Stimulated activated CD8-positive, alpha-beta memory T cell treated with anti-CD3 and anti-CD28 coated beads, Interleukin-4, amount 100 ng/mL, for 24 hours (primary cell): ENCODE data around the gene GYG1.
A peak's percentile ranks its signal among the peaks of the same experiment; 100 is the strongest.
"Not testable (repeated sequence)": the region's sequence is repeated elsewhere in the genome, so short reads cannot be mapped to it uniquely, and the experiment has no call there.

Source experiments
- DNase-seq: peaks from one replicate; pipeline ENCODE4 v3.0.0-alpha.2; 2020; ENCODE audit warnings: low read depth

The GYG1 gene

DNA sequence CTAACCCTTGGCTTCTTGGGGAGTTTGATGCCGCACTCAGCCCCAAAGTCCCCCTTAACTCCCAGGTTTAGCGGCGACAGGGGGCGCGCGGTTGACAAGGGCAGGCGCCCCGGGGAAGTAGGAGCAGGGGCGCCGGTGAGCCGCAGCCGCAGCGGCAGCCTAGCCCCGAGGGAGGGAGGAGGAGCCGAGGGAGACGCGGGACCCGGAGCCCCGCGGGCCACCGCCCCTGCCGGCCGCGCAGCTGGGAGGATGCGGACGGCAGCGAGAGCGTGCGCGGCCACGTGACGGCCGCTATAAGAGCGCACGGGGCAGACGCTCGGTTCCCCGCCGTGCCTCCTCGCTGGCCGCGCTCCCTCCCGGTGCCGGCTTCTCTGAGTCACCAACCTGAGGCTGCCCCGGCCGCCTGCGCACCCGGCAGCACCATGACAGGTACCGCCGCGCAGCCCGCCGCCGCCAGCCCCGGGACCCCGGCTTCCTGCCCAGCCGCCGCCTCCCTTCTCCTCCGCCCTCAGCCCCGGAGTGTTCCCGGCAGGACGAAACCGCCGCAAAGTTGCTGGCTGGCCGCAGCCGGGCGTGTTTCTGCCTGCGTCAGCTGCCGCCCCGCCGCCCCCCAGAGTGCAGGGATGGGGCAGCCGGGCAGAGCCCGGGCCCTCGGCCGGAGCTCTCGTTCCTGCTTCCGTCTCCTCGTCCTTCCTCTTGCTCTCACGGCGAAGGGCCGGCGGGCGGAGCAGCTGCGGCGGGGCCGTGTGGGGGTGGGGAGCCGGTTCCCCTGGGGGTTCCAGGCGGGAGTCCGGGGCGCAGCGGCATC lies at the start of gene GYG1:
Gene GYG1, plus strand, starts transcription at position 322 of the 808 bp plus-strand sequence. Its CDS starts 101 bp downstream, at position 423.
- DNase-seq: peak; percentile 74

GRCh38 chr3:148943506-148944205 lies 47.7 kb upstream of the GYG1 start:
- no peak for DNase-seq

DNA sequence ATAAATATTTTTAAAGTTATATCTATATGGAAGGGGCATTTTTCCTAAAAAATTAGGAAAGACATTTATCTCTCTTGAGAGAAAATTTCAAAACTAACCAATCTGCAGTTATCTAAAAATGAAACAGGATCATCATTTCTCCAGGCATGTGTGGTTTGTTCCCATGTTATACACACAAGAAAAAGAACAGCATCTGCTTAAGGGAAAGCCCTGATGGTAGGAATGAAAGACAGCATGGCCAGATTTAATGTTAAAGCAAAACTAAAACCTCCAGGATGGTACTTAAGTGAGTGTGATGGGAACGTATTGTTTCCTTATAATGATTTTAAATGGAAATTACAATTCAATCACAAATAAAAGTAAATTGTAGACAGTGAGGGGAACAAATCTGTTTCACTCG lies 46.2 kb upstream of the GYG1 start:
- no peak for DNase-seq

- DNase-seq: no peak
Measured at GRCh38 chr3:148948913-148949657, 42.3 kb upstream of the GYG1 start.

GRCh38 chr3:148950806-148951205 lies 40.5 kb upstream of the GYG1 start:
- no peak for DNase-seq

DNA sequence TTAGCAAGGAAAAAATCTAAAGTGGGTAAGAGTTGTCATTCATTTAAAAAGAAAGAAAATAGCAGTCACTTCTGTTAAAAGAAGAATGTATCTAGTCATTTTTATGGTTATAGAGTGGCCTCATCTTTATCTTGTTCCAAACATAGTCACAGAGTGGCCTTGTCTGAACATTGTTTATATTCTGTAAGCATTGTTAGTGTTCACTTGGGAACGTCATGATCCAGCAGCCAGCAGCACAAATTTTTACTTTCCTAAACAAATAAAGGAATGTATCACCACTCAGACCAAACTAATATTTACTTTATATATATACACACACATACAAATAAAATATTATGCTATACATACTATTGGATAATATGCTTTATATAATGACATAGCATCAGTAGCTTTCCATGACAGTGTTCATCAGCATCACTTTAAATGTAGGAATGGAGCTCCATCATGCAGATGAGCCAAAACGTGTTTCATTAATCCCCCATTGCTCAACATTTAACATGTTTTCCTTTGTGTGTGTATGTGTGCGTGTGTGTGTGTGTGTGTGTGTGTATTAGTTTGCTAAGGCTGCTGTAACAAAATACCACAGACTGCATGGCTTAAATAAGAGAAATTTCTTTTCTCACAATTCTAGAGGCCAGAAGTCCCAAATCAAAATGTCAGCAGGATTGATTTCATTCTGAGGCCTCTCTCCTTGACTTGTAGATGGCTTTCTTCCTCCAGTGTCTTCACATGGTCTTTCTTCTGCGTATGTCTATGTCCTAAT lies 39.6 kb upstream of the GYG1 start:
- DNase-seq: no peak

GRCh38 chr3:148953094-148953493 lies 38.2 kb upstream of the GYG1 start:
- no peak for DNase-seq

DNA sequence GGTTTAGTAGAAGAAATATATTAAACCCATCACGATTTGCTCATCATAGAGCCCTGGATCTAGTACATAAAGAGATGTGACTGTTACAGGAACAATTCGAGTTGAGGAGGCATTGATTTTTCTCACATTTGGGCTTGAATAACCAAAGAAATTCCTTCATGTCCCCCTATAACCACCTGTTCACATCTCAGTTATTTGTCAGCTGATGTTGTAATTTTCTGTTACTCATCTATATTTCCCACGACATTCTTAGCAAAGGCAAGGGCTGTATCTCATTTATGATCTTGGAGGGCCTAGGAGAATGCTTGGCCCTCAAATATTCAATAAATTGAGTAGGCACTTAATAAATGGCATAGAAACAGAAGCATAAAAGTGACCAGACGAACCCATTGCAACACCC lies 36.4 kb upstream of the GYG1 start:
- no peak for DNase-seq

DNA sequence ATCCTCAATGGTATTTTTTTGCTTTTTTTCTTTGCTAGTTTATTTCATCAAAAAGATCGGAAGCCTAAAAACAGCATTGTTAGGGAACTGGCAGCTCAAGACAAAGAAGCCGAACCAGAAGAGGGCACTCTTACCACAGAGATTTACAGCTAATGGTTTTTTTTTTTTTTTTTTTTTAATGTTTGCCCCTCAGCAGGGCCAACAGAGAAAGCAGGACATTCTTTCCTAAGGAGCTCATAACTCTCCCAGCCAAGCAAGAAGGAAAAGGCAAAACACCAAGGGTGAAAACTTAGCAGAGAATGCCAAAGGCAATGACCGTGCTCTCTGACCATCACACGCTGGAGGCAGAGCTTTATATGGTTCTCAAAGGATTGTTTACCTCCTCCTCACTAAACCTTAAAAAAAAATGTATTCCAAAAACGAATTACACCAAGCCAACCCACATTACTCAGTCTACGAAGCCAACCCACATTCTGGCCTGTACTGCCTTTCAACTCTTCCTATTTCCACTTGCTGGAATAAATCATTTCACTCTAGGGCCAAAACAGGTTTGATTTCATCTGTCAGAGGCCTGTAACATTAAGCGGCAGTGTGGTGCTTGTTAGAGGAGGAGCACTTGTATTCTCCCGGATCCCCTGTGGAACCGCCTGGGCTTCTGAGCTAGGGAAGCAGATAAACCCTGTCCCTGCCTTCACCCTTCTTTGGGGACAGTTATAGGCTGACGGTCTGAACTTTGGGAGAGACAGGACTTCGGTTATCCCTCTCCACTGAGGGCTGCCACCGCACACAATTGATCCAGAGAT lies 35.6 kb upstream of the GYG1 start:
- no peak for DNase-seq

- no peak for DNase-seq
Measured at GRCh38 chr3:148957586-148957985, 33.8 kb upstream of the GYG1 start.

- no peak for DNase-seq
Measured at GRCh38 chr3:148958696-148959095, 32.6 kb upstream of the GYG1 start.

DNA sequence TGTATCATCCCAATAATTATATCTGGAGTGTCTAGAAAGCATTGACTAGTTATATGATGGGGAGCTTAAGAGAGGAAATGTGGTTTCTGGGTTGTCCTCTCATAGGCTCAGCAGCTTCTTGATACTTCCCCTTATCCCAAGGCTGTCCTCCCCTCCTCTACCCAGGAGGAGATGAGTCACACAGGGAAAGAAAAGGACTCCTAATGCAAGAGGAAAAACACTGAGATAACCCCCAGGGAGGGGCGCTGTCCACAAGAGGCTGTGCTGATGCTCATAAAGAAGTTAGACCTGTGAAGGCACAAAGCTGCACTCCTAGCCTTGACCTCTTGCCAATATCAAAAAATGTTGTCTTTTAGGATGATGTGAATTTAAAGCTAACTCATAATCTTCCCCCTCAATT lies 28.8 kb upstream of the GYG1 start:
- DNase-seq: no peak

DNA sequence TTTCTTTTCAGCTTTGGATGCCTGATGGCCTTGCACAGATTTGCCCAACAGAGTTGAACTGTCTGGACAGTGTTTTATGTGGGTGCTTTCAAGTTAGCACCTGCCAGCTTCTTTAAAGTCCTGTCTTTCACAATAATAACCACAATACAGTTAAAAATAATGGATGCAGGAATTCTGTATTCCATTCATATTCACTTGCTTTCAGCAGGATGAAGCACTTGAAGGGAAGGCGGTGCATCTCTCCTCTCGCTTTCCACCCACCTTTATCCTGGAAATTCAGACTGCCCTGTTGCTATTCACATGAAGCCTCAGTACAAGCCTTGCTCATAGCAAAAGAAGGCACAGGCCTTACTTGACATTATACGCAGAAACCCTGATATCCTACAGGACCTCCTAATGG lies 26.5 kb upstream of the GYG1 start:
- DNase-seq: no peak

- no peak for DNase-seq
Measured at GRCh38 chr3:148968321-148968720, 23.0 kb upstream of the GYG1 start.

- no peak for DNase-seq
Measured at GRCh38 chr3:148970271-148970670, 21.1 kb upstream of the GYG1 start.

DNA sequence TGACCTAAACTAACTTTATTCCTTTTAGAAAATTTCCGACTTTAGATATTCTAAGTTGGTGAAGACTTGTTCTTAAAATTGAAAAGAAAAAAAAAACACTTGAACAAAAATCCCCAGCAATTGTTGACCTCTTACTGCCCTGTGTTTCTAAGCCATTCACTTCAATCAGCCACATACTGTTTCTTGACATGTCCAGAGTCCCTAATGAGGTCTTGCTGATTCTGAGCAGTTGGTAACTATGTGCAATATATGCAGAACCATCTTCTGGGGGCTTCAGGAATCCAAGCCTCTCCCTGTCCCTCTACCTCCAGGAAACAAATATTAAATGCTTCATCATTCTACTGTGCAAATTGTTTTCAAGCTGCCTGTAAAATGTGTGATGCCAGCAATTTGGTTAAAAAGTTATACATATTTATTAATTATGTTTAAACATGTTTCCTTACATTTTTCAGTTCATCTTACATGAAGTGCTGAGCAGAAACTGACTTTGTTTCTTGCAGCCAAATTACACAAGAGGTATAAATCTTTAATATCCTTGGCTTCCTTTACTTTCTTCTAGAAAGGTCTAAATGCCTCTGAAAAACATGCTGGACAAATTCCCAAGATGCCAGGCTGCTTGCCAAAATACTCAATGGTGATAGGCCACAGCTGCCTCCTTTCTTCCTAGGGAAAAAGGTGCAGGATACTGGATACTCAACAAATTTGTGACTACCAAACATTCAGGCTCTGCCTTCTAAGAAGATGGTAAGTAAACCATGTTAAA lies 19.8 kb upstream of the GYG1 start:
- DNase-seq: no peak

DNA sequence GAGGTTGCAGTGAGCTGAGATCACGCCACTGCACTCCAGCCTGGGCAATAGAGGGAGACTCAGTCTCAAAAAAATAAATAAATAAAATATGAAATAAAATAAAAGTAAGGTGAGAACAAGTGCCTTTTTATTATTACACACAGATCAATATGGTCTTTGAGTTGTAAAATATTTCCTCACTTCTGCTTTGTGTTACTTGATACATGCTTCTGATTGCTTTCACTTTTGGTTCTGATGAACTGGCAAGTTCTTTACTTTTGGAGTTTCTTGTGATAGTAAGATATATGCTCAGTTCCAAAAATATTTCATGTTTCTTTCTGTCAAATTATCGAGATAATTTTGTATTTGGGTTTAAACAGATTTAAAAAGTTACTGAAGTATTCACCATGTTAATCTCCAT lies 16.6 kb upstream of the GYG1 start:
- DNase-seq: no peak

DNA sequence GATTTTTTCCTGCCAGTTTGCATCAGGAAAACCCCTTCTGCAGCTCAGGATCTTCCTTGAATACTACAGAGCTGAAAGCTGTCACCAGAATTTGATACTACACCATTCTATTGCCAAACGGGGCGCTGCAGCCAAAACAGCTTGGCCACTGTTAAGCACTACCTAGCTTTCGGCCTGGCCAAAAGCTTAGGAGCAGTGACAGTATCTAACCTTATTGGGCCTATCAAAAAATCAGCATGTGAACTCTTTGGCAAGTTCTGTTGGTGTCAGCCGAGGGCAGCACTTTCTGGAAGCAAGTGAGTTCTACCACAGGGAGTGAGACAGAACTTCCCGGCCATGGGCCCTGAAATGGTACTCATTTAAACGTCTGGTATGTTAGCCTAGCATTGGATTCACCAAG lies 16.1 kb upstream of the GYG1 start:
- no peak for DNase-seq

DNA sequence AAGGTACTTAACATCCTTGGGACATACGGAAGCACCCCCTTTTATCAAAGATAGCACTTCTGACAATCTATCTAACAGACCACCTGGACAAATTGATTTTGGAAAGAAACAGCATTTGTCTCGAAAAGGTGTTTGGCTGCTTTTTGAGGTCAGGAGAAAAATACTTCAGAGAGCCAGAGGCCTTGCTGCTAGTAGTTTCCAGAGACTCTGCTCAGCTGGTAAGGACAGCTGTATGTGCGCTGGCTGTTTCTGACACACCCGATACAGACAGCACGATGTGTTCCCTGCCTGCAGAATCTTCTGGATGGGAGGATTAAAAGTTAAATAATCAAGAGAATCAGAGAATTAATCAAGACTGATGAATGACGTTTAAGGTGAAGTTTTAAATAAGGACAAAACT lies 15.6 kb upstream of the GYG1 start:
- no peak for DNase-seq

GRCh38 chr3:148981273-148981672 lies 10.1 kb upstream of the GYG1 start:
- DNase-seq: no peak

- DNase-seq: not testable (repeated sequence)
Measured at GRCh38 chr3:148987551-148987950, 3.8 kb upstream of the GYG1 start.
